Measurements from ENCODE around the gene FXR2.
A peak's percentile ranks its signal among the peaks of the same experiment; 100 is the strongest.
"Not testable (repeated sequence)": the region's sequence is repeated elsewhere in the genome, so short reads cannot be mapped to it uniquely, and the experiment has no call there.

Gene FXR2

DNA sequence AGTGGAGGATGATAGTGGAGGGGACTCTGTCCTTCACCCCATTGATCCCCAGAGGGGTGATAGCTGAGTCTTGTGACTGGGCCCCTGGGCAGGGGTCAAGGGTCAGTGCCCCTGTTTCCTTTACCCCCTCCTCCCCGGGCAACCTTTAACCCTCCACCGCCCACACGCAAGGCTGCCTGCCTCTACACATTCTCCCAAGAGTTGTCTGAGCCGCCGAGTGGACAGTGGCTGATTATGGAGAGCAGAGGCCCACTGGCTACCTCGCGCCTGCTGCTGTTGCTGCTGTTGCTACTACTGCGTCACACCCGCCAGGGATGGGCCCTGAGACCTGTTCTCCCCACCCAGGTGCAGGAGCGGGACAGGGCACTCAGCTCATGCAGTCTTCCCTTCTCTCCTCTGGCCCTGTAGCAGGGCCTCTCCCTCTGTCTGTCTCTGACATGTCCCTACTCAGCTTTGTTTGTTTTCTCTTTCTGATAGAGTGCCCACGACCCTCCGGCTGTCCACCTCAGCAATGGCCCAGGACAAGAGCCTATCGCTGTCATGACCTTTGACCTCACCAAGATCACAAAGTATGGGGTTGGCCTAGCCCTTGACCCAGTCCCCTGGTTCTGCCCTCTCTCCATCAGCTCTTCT lies 15.4 kb upstream of the FXR2 start, which contains the start of gene SHBG:
TSS of gene SHBG (plus strand) at position 197 of the 633 bp plus-strand sequence. CDS start at position 235, 38 bp downstream.
- no peak within 1 kb of the TSS for H3K4me3 ChIP-seq (replicated peaks; ENCODE audit: low read depth, low read length)
- no peak for DNase-seq (ENCODE audit: extremely low read depth, low read depth)
- TF ChIP-seq, protein P1, sequence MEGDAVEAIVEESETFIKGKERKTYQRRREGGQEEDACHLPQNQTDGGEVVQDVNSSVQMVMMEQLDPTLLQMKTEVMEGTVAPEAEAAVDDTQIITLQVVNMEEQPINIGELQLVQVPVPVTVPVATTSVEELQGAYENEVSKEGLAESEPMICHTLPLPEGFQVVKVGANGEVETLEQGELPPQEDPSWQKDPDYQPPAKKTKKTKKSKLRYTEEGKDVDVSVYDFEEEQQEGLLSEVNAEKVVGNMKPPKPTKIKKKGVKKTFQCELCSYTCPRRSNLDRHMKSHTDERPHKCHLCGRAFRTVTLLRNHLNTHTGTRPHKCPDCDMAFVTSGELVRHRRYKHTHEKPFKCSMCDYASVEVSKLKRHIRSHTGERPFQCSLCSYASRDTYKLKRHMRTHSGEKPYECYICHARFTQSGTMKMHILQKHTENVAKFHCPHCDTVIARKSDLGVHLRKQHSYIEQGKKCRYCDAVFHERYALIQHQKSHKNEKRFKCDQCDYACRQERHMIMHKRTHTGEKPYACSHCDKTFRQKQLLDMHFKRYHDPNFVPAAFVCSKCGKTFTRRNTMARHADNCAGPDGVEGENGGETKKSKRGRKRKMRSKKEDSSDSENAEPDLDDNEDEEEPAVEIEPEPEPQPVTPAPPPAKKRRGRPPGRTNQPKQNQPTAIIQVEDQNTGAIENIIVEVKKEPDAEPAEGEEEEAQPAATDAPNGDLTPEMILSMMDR (IDR thresholded peaks at IDR 0.05; ENCODE audit: low read depth, low read length, missing control alignments), result no peak

DNA sequence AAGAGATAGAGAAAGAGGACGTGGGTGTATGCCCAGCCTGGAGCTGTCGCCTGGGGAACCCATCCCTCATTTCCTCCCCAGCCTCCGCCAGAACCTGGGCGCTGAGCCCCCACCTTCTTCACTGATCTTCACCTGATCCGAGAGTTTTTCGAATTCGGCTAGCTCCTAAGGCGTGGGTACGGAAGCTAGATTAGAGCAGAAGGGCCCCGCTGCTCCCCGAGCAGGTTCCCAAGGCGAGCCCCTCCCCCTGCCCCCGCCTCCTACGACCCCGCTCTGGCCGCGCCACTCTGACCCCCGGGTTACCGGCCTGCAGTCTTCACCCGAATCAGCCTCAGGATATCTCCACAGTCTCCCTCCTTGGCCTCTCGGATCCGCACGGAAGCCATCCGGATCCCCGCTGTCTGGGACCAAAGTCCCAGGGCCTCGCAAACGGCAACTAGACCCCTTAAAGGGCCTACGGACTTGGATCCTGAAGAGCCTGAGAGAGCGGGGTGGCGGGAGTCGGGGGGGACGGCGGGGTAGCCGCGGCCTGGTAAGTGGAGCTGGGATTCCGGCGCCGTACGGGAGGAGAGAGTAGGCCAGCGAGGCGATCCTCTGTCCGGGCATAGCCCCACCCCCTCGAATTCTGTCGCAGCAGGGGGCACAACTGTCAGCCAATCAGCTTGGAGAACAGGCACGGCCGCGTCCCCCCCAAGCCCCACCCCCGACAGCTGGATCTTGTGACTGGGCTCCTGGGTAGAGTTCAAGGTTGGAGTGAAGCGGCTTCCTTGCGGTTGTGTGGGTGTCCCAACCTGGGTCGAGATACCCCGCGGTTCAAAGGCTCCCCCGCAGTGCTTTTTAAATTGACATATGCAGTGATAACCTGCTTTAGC lies 12.8 kb upstream of the FXR2 start, which contains the start of gene SAT2:
TSS of gene SAT2 (minus strand) at position 572 of the 872 bp plus-strand sequence. CDS start at position 386, 186 bp downstream.
- DNase-seq (ENCODE audit: extremely low read depth, low read depth), result peak; percentile 78
- TF ChIP-seq, protein P1 (IDR thresholded peaks at IDR 0.05; ENCODE audit: low read depth, low read length, missing control alignments), result no peak
- H3K4me3 ChIP-seq (replicated peaks; ENCODE audit: low read depth, low read length), result peak within 1 kb of the TSS; percentile 68

DNA sequence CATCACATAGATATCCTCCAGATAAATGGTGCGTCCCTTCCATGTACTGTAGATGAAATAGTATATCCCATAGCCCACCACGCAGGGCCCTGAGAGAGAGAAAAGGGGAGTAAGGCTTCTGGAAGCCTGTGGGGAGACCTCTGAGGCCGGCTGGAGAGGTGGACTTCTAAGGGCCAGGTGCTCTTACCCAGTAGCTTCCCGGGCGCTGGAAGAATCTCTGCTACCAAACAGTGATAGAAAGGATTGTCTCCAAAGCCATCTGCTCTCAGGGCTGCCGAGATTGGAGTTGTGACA lies 12.2 kb upstream of the FXR2 start:
- peak overlapping the region; percentile 68 for H3K4me3 ChIP-seq (replicated peaks; ENCODE audit: low read depth, low read length)
- no peak for DNase-seq (ENCODE audit: extremely low read depth, low read depth)
- TF ChIP-seq, protein P1 (IDR thresholded peaks at IDR 0.05; ENCODE audit: low read depth, low read length, missing control alignments), result no peak

DNA sequence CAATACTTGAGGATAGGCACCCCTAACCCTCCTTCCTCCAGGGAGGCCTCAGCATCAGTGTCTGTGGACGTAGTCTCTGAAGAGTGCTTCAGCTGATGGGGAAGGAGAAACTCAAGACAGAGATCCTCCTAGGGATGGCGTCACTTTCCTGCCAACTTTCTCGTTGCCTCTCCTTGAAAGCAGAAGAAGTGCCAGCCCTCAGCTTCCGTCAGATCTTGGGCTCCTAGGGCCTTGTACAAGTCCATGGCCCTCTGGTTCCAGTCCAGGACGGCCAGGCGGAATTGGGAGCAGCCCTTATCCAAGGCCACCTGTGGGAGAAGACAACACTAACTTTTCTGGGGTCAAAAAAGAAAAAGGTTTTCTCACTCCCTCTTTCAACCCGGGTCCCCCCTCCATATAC lies 11.6 kb upstream of the FXR2 start:
- peak overlapping the region; percentile 68 for H3K4me3 ChIP-seq (replicated peaks; ENCODE audit: low read depth, low read length)
- DNase-seq (ENCODE audit: extremely low read depth, low read depth), result no peak
- TF ChIP-seq, protein P1 (IDR thresholded peaks at IDR 0.05; ENCODE audit: low read depth, low read length, missing control alignments), result no peak

DNA sequence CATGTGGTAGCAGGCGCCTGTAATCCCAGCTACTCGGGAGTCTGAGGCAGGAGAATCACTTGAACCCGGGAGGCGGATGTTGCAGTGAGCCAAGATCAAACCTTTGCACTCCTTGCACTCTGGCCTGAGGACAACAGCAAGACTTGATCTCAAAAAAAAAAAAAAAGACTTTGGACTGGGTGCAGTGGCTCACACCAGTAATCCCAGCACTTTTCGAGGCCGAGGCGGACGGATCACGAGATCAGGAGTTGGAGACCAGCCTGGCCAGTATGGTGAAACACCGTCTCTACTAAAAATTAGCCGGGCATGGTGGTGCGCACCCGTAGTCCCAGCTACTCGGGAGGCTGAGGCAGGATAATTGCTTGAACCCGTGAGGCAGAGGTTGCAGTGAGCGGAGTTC lies 11.1 kb upstream of the FXR2 start:
- DNase-seq (ENCODE audit: extremely low read depth, low read depth); H3K4me3 ChIP-seq (replicated peaks; ENCODE audit: low read depth, low read length): not testable (repeated sequence)

DNA sequence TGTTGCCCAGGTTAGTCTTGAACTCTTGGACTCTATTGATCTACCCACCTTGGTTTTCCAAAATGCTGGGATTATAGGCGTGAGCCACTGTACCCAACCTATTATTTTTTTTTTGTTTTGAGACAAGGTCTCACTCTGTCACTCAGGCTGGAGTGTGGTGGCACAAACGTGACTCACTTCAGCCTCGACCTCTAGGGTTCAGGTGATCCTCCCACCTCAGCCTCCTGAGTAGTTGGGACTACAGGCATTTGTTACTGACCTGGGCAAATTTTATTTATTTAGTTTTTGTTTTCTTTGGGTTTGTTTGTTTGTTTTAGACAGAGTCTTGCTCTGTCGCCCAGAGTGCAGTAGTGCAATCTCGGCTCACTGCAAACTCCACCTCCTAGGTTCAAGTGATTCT lies 9.0 kb upstream of the FXR2 start:
- TF ChIP-seq, protein P1 (IDR thresholded peaks at IDR 0.05; ENCODE audit: low read depth, low read length, missing control alignments), result no peak
- DNase-seq (ENCODE audit: extremely low read depth, low read depth), result no peak
- no peak overlapping the region for H3K4me3 ChIP-seq (replicated peaks; ENCODE audit: low read depth, low read length)

DNA sequence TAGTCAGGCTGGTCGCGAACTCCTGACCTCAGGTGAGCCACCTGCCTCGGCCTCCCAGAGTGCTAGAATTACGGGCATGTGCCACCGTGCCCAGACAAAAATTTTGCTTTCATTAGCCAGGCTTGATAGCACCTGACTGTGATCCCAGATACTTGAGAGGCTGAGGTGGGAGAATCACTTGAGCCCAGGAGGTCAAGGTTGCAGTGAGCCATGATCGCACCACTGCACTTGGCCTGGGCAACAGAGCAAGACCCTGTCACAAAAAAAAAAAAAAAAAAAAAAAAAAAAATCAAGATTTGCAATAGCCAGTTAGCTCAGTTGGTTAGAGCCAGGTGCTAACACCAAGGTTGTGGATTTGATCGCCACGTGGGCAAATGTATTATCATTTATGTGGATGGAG lies 6.1 kb upstream of the FXR2 start:
- no peak overlapping the region for H3K4me3 ChIP-seq (replicated peaks; ENCODE audit: low read depth, low read length)
- DNase-seq (ENCODE audit: extremely low read depth, low read depth), result no peak
- TF ChIP-seq, protein P1 (IDR thresholded peaks at IDR 0.05; ENCODE audit: low read depth, low read length, missing control alignments), result no peak
